Renal cortex interstitium (tissue), 11 donors: ENCODE data around the gene ESRRG. TPM values are rescaled to one million over a fixed set of nuclear protein-coding genes. Genes with fewer than 3 reads are reported as not detected.
"Not testable (repeated sequence)": the region's sequence is repeated elsewhere in the genome, so short reads cannot be mapped to it uniquely, and the experiment has no call there.

Source experiments
- DNase-seq, 11 donors: peaks; one replicate each; pipeline ENCODE4 v3.0.0-alpha.2; 2013; ENCODE audit warnings: low read depth in 9 of 11, low spot score in 4 of 11; ENCODE audit errors: extremely low read depth in 1 of 11
- polyA plus RNA-seq, 3 donors: library from polyadenylated mRNA; unstranded; fragments of 120-200 nt; gene quantifications; one replicate each; pipeline ENCODE4 v1.2.1, GENCODE V29; 2013; ENCODE audit not compliant: insufficient read length in 3 of 3

Gene ESRRG
- polyA plus RNA-seq, 3 donors = 32.5 to 47.0 (median 38.3) TPM

GRCh38 chr1:216721062-216721461 lies 2.2 kb downstream of the ESRRG start:
- DNase-seq = no peak

- no peak for DNase-seq
Observed at GRCh38 chr1:216711712-216712111, 11.5 kb downstream of the ESRRG start.

DNA sequence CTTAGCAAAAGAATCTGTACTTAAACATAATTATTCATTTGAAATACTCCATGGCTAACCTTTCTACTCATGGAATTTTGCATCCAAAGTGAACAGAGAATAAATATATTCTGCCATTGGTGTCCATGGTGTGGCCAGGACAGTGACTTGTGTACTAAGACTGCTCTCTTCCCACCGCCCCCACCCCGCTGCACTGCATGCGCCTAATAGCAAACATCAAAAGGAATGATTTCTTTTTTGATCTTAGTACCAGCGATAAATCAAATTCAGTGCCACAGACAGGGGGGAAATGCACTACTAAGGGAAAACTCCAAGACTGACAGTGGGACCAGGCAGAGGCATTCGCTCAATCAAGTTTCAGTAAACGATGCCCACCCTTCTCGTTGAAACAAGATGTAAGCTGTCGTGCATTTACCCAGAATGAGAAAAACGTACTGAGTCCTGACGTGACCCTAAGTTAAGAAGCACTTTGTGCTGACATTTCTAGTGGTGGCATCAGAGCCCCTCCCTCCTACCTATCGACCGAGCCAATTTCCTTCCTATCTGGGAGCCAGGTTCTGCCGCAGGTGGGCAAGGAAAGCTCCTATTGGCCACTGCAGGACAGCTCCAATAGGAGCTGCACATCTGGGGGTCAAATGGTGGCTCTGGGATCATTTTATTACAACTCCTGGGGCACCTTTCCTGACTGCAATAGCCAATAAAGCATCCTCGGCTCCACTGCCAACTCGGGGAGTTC lies 12.5 kb downstream of the ESRRG start:
- no peak for DNase-seq

DNA sequence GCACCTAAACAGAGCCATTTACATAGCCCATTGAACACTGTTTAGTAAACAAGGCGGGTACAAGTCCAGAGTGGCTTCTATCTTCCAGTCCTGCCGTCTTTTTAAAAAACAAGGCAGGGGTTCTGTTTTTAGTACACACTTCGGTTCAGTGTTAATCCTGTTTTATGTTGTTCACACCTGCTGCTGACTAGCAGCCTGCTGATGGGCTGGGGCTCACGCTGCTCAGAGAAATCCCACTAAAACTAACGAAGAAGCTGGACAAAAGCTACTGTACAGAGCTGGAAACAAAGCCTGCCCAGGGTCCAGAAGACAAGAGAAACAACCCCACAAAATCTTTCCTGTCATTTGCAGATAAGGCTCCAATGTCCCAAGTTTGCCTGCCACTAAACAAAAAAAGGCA lies 13.2 kb downstream of the ESRRG start:
- DNase-seq = no peak

- no peak for DNase-seq
Observed at GRCh38 chr1:216705676-216706075, 17.6 kb downstream of the ESRRG start.

DNA sequence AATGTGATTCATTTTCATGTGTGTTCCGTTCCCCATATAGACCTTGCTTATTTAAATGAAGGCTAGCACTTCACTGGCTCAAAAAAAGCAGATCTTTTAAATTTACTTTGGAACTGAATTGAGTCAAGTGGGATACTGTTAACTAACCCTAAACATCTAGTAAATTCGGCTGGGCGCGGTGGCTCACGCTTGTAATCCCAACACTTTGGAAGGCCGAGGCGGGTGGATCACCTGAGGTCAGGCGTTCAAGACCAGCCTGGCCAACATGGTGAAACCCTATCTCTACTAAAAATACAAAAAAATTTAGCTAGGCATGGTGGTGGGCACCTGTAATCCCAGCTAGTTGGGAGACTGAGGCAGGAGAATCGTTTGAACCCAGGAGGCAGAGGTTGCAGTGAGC lies 19.2 kb downstream of the ESRRG start:
- DNase-seq = not testable (repeated sequence)

DNA sequence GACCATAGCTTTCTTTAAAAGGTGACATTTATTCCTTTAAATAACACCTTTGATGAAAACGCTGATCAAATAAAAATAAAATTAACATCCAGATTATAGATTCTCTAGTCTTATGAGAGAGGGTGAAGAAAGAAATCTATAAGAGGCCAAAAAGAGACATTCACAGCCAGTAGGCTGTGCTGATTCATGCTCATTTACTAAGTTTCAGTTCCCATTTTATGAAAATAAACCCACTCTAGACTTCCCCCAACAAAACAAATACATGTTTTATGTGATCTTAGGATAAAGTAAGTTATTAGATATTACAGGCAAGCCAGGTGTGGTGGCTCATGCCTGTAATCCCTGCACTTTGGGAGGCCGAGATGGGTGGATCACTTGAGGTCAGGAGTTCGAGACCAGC lies 21.1 kb downstream of the ESRRG start:
- DNase-seq = no peak

DNA sequence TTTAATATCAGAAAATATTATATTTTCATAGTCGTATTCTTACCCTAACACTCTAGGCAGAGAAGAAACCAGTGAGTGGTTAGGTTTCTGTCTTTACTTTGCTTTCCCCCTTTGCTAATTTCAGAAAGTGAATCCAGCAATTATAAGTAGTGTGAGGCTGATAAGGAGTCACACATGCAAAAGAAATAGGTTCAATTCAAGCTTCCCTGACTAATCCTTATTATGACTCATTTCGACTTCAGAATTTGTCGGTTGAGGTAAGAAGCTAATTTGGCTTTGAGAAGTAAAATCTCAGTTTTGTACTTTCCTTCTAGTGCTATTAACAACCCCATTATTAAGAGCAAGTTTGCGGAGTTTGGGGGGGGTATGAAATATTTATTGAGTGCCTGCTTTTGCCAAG lies 22.4 kb downstream of the ESRRG start:
- DNase-seq = no peak

DNA sequence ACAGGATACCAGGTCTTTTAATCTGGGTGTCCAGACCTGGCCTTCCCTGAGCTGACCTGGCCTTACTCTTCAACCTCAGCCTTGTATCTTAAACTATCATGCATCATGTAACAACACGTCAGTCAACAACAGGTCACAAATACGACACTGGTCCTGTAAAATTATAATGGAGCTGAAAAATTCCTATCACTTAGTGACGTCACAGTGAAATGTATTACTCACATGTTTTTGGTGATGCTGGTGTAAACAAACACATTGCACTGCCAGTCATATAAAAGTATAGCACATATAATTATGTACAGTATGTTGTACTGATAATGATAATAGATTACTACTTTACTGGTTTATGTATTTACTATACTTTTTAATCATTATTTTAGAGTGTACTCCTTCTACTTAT lies 31.5 kb downstream of the ESRRG start:
- no peak for DNase-seq

GRCh38 chr1:216690603-216691002 lies 32.6 kb downstream of the ESRRG start:
- DNase-seq = no peak

DNA sequence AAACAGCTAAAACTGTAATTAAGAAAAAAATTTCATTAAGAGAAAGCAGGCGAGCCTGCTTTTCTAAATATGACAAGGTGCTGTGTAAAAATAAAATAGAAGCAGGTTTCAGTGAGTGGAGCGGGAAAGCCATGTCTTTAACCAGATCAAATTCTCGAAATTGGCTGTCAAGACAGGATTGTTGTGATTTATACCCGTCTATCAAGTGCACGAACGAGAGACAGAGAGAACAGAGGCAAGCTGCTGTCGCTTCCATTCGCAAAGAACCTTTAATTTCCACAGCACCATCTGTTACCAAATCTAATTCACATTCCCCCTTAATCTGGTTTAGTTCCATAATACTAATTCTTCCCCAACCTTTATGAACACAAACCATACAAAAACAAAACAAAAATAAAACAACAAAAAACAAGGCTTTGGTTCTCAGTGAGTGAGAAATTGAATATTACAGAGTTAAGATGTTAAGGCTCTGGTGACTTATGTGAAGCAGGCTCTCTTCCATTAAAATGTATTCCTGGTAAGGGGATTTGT lies 35.0 kb downstream of the ESRRG start:
- DNase-seq = no peak

GRCh38 chr1:216686860-216687766 lies 36.1 kb downstream of the ESRRG start:
- no peak for DNase-seq

- peak in 1 of 11 donors; percentile 9 for DNase-seq
Observed at GRCh38 chr1:216682752-216683151, 40.5 kb downstream of the ESRRG start.

DNA sequence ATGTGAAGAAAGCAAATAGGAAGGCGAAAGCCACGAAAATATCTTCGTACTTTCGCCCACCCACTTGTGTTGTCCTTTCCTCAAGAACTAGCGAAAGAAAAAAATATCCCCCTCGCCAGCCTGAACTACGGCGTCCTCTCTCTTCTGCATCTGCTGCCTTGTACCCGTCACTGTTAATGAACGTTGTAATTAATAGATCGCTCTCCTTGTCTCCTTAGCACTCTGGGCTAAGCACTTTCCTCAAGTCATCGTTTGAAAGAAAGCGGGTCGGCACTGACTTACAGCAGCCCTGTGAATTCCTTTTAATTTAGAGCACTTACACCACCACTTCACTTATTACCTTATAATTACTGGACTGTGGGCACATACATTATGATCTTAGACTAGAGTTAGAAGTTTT lies 44.1 kb downstream of the ESRRG start:
- no peak for DNase-seq

GRCh38 chr1:216670118-216670883 lies 52.9 kb downstream of the ESRRG start:
- DNase-seq = no peak

DNA sequence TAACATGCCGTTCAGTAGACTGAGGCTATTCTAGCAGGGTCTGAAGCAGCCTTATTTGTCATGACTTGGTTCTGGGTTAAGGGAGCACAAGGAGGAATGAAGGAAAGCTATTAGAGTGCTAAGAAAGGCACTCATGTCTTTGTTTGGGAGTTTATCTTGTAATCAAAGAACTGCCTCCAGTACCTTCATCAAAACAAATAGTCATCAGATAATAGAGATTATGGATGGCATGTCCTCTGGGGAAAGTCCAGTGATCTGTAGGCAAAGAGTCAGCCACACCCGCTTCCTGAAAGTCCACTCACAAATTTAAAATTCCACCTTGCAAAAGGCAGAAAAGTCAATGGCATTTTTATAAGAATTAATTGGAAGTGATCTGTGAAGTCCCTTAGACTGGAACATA lies 56.8 kb downstream of the ESRRG start:
- no peak for DNase-seq

DNA sequence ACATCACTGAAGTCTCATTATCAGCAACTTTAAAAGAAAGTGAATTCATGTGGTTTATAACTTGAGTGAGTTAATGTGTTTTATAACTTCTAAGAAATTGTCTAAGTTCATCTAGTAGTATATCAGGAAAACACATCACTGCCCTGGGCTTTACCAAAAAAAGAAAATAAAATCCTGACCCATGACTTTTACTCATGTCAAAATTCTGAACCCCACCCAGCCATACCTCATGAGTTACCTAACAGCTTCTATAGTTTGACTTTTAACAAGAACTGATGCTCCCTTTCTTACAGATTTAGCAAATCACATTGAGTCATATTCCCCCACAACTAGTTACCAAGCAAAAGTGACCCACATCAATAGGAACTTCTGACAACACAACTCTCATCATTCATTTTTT lies 57.4 kb downstream of the ESRRG start:
- no peak for DNase-seq

DNA sequence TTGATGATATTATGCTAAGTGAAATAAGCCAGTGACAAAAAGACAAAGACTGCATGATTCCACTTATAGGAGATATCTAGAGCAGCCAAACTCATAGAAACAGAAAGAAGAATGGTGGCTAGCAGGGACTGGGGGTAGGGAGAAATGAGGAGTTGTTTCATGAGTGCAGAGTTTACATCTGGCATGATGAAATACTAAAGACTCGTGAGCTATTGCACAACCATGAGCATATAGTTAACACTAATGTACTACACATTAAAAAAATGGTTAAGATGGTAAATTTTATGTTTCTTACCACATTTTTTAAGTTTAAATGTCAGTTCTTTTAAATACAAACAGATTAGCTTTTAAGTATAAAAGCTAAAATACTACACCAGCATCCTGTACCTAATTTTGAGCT lies 57.8 kb downstream of the ESRRG start:
- no peak for DNase-seq

DNA sequence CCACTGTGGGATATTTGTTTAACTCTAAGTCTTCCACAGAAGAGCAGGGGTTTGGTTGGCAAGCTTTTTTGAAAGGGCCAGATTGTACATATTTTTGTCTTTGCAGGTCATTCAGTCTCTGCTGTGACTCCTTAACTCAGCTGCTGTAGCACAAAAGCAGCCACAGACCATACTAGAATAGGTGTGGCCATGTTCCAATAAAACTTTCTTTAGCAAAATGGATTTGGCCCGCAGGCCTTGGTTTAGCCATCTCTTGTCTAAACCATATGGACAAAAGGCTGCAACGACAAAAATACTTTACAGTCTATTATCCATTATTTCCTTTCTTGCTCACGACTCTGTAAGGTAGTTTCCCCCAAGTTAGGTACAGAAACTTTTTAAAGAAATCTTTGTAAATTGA lies 60.5 kb downstream of the ESRRG start:
- no peak for DNase-seq
